ENCODE measurements around the gene MYL7.

DNA sequence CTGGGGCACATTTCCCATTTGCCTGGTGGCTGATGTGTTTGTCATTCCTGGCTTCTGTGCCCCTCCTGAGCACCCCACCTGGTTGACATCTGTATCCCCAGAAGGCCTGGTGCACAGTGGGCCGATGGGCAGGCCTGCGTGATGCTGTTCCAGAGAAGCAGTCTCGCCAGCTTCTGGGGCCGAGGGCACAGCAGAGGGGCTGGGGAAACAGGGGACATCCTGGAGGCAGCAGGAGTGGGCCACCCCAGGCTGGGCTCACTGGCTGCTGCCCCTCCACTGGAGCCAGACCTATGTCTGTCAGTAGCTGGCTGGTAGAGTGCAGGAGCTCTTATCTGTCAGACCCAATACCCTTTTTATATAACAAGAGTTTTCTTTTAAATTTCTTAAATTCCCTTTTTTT lies 896 bp upstream of the MYL7 start:
- no peak for TF ChIP-seq MEF2A (IDR thresholded peaks at IDR 0.05; ENCODE audit: borderline replicate concordance, low read depth)
- TF ChIP-seq, protein P1, sequence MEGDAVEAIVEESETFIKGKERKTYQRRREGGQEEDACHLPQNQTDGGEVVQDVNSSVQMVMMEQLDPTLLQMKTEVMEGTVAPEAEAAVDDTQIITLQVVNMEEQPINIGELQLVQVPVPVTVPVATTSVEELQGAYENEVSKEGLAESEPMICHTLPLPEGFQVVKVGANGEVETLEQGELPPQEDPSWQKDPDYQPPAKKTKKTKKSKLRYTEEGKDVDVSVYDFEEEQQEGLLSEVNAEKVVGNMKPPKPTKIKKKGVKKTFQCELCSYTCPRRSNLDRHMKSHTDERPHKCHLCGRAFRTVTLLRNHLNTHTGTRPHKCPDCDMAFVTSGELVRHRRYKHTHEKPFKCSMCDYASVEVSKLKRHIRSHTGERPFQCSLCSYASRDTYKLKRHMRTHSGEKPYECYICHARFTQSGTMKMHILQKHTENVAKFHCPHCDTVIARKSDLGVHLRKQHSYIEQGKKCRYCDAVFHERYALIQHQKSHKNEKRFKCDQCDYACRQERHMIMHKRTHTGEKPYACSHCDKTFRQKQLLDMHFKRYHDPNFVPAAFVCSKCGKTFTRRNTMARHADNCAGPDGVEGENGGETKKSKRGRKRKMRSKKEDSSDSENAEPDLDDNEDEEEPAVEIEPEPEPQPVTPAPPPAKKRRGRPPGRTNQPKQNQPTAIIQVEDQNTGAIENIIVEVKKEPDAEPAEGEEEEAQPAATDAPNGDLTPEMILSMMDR (IDR thresholded peaks at IDR 0.05), result no peak
- no peak for TF ChIP-seq JUND (IDR thresholded peaks at IDR 0.05)
- TF ChIP-seq GATA2 (CRISPR knock-in tag; IDR thresholded peaks at IDR 0.05), result no peak
- no peak for TF ChIP-seq SMC3 (IDR thresholded peaks at IDR 0.05; ENCODE audit: low read depth, low read length)
- no peak for TF ChIP-seq TAF1 (IDR thresholded peaks at IDR 0.05; ENCODE audit: borderline replicate concordance, low read depth, low read length)
- TF ChIP-seq YY1 (IDR thresholded peaks at IDR 0.05; ENCODE audit: low read depth), result no peak
- TF ChIP-seq, protein P2, sequence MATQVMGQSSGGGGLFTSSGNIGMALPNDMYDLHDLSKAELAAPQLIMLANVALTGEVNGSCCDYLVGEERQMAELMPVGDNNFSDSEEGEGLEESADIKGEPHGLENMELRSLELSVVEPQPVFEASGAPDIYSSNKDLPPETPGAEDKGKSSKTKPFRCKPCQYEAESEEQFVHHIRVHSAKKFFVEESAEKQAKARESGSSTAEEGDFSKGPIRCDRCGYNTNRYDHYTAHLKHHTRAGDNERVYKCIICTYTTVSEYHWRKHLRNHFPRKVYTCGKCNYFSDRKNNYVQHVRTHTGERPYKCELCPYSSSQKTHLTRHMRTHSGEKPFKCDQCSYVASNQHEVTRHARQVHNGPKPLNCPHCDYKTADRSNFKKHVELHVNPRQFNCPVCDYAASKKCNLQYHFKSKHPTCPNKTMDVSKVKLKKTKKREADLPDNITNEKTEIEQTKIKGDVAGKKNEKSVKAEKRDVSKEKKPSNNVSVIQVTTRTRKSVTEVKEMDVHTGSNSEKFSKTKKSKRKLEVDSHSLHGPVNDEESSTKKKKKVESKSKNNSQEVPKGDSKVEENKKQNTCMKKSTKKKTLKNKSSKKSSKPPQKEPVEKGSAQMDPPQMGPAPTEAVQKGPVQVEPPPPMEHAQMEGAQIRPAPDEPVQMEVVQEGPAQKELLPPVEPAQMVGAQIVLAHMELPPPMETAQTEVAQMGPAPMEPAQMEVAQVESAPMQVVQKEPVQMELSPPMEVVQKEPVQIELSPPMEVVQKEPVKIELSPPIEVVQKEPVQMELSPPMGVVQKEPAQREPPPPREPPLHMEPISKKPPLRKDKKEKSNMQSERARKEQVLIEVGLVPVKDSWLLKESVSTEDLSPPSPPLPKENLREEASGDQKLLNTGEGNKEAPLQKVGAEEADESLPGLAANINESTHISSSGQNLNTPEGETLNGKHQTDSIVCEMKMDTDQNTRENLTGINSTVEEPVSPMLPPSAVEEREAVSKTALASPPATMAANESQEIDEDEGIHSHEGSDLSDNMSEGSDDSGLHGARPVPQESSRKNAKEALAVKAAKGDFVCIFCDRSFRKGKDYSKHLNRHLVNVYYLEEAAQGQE (IDR thresholded peaks at IDR 0.05; ENCODE audit: low read depth, low read length), result no peak
